ENCODE measurements around the gene CSMD2.

CSMD2 gene

DNA sequence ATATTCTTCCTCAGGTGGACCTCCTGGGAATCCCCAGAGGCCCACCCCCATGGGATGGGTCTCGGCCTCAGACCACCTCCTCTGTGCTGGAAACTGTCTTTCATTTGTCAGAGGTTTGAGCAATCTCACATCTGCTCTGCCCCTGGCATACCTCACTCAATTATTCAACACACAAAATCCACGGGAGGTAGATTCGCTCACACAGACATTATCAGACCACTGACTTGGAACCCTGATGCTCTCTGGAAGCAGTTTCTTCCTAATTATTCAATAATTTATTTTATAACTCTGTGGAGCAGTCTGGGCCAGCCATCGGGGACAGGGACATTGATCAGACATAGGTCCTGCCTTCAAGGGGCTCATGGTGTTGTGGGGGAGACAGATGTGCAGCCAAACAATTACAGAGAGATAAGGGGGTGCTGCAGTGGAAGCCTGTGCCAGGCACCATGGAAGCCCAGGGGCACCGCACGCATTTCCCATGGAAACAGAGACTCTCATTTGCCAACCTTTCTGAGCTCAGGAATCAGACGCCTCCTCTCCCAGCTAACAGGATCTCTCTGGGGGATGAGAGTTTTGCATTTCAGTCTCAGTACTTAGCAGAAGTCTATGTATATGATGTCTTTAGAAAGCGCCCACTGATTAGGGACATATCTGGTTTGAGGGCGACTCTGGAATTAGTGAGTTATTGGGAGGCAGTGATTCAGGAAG is 204.7 kb downstream of the CSMD2 start:
- DNase-seq (ENCODE audit: low spot score), result no peak

DNA sequence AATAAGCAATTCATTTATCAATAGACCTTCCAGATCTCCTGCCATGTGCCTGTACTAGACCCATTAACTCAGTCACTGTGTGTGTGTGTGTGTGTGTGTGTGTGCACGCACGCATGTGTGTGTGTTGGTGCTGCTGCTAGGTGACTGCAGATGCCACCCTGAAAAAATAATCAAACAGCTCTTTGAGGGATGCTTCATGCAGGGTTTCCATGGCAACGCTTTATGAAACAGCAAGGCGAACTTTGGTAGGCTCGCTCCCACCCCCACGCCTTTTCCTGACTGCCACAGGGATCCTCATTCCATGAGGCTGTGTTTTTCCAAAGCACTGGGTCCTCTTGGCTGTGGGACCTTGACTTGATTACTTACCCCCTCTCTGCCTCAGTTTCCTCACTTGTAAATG is 207.2 kb downstream of the CSMD2 start:
- no peak for DNase-seq (ENCODE audit: low spot score)

GRCh38 chr1:33955096-33955495 is 209.9 kb downstream of the CSMD2 start:
- DNase-seq (ENCODE audit: low spot score), result no peak

- no peak for DNase-seq (ENCODE audit: low spot score)
These were observed 215.5 kb downstream of the CSMD2 start for GRCh38 chr1:33949570-33949969.

GRCh38 chr1:33948291-33948690 is 216.7 kb downstream of the CSMD2 start:
- no peak for DNase-seq (ENCODE audit: low spot score)

DNA sequence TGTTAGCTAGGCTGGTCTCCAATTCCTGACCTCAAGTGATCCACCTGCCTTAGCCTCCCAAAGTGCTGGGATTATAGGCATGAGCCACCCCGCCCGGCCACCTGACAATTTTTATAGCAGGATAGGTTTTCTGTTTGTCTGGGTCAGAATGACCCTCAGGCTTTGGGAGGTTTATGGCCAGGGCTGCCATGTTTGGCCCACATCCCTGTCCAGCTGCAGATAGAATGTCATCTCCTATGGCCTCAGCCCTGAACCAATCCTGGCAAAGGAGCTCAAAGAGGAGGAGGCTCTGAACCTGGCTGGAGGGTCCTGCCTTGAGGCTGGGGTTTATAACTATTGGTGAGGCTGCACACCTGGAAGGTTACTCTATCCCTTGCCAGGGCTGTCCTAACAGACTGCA is 218.2 kb downstream of the CSMD2 start:
- no peak for DNase-seq (ENCODE audit: low spot score)

DNA sequence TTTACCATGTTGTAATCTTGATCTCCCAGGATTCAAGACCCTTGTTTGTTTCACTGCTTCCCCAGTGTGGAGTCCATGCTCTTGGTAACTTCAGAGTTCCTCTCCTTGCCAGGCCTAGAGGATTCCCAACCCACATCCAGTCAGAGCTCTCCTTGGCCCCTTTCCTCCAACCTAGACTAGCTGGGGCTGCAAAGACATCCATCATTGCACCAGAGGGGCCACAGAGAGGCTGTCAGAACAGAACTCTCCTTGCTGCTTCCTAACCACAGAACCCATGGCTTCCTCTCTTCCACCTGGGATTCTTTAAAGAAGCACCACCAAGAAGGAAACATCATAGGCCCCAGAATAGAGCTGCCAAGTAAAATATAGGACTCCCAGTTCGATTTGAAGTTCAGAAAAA is 220.2 kb downstream of the CSMD2 start:
- DNase-seq (ENCODE audit: low spot score), result no peak

- no peak for DNase-seq (ENCODE audit: low spot score)
These were observed 221.1 kb downstream of the CSMD2 start for GRCh38 chr1:33943978-33944377.

GRCh38 chr1:33932871-33933270 is 232.2 kb downstream of the CSMD2 start:
- no peak for DNase-seq (ENCODE audit: low spot score)

GRCh38 chr1:33931111-33931475 is 233.9 kb downstream of the CSMD2 start:
- no peak for DNase-seq (ENCODE audit: low spot score)

GRCh38 chr1:33930346-33931110 is 234.5 kb downstream of the CSMD2 start:
- no peak for DNase-seq (ENCODE audit: low spot score)

GRCh38 chr1:33928251-33928650 is 236.8 kb downstream of the CSMD2 start:
- no peak for DNase-seq (ENCODE audit: low spot score)

DNA sequence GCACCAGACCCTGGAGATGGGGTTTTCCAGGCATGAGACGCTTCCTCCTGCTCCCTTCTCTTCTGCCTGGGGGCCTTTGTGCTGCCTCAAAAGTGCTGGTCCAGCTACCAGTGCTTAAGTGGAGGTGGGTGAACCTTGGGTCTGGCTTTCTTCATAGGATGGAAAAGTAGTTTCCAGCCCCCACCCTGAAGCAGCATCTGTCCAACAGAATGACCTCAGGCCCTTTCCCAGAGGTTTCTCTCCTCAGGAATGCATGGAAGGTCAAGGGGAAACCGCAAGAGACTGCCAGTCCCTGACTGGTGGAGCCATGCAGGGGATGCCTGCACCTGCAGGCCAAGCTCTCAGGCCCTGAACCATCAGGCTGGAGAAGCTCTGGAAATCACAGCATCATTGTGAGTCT is 237.3 kb downstream of the CSMD2 start:
- no peak for DNase-seq (ENCODE audit: low spot score)

GRCh38 chr1:33925586-33925985 is 239.4 kb downstream of the CSMD2 start:
- no peak for DNase-seq (ENCODE audit: low spot score)

DNA sequence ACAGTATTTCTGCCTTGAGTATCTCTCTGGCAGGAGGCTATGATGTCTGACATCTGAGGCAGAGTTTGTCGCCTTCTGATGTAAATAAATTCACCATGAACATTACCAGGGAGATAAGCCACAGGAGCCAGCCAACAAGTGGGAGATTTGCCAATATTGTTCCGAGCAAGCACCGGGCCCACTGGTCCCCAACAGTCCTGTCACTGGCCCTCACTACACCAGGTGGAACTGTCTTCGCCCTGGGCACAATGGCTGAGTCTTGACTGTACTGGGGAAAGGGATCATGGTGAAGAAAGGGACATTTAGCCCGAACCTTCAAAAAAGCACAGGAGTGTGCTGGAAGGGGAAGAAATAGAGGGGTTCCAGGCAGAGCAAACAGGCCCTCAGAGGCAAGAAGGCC is 243.7 kb downstream of the CSMD2 start:
- DNase-seq (ENCODE audit: low spot score), result no peak

- DNase-seq (ENCODE audit: low spot score), result no peak
These were observed 246.7 kb downstream of the CSMD2 start for GRCh38 chr1:33918368-33918767.

DNA sequence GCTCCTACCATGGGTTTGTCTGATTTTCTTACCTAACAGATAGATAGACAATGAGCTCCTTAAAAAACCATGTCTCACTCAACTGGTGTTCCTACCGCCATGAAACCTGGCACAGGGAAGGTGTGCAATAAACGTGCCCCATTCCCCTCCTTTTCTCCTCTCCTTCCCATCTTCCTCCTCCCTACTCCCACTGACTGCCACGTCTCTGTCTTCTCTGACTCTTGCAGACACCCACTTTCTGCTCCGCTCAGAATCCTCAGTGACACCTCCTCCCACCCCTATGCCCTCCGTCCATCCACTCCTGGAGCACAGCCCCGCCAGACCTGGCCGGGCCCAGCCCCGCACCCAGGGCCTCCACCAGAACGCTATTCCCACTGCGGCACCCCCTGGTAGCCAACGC is 248.2 kb downstream of the CSMD2 start:
- no peak for DNase-seq (ENCODE audit: low spot score)

GRCh38 chr1:33914531-33914930 is 250.5 kb downstream of the CSMD2 start:
- no peak for DNase-seq (ENCODE audit: low spot score)

- no peak for DNase-seq (ENCODE audit: low spot score)
These were observed 256.6 kb downstream of the CSMD2 start for GRCh38 chr1:33908324-33908956.

GRCh38 chr1:33906156-33906555 is 258.9 kb downstream of the CSMD2 start:
- DNase-seq (ENCODE audit: low spot score), result no peak

- DNase-seq (ENCODE audit: low spot score), result no peak
These were observed 259.8 kb downstream of the CSMD2 start for GRCh38 chr1:33905241-33905640.

- no peak for DNase-seq (ENCODE audit: low spot score)
These were observed 261.8 kb downstream of the CSMD2 start for GRCh38 chr1:33903210-33903589.

DNA sequence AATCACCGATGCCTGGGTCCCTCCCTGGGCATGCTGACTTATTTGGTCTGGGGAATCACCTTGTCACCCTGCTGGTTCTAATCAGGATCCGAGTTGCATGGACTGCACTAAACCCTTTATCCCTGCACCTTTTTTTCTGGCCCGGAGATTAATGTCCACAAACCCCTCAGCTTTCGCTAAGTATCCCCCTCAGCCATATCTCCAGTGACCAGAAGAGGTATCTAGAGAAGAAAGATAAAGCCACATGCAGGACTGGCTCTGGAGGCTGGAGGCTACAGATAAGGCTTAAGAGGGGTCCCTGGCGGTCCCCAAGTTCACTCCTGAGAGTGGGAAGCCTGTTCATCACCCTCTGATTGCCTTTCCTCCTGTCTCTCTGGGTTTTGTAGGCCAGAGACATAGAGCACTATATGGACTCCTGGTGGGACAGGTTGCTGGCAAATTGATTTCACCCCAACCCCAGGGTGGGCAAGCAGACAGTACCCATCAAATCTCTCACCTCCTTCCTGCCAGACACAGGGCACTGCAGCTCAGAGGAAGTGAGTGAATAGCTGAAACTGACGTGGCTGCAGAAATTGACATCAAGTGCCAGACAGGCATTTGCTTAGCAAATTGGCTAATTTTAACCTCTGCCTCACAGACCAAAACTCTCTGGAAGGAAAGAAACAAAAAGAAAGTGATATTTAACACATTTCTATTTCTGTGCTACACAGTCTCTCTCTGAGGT is 262.4 kb downstream of the CSMD2 start:
- no peak for DNase-seq (ENCODE audit: low spot score)
